ENCODE results near the gene MIA2.

GRCh38 chr14:39368261-39368959, 134.7 kb downstream of the MIA2 start:
- TF ChIP-seq POLR2A (IDR thresholded peaks at IDR 0.05; ENCODE audit: low read depth, low read length) (no peak), POLR2AphosphoS5 (IDR thresholded peaks at IDR 0.05; ENCODE audit: low read depth, low read length) (no peak), TAF1 (IDR thresholded peaks at IDR 0.05; ENCODE audit: borderline replicate concordance, low read depth, low read length) (no peak)

Measured in GM12892 (cell line).